ENCODE results near the gene PREP.
A peak's percentile ranks its signal among the peaks of the same experiment; 100 is the strongest.

PREP gene

GRCh38 chr6:105275542-105275941 is 127.3 kb downstream of the PREP start:
- TF ChIP-seq, protein P1, sequence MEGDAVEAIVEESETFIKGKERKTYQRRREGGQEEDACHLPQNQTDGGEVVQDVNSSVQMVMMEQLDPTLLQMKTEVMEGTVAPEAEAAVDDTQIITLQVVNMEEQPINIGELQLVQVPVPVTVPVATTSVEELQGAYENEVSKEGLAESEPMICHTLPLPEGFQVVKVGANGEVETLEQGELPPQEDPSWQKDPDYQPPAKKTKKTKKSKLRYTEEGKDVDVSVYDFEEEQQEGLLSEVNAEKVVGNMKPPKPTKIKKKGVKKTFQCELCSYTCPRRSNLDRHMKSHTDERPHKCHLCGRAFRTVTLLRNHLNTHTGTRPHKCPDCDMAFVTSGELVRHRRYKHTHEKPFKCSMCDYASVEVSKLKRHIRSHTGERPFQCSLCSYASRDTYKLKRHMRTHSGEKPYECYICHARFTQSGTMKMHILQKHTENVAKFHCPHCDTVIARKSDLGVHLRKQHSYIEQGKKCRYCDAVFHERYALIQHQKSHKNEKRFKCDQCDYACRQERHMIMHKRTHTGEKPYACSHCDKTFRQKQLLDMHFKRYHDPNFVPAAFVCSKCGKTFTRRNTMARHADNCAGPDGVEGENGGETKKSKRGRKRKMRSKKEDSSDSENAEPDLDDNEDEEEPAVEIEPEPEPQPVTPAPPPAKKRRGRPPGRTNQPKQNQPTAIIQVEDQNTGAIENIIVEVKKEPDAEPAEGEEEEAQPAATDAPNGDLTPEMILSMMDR (IDR thresholded peaks at IDR 0.05; ENCODE audit: control insufficient read depth, insufficient read depth, low read depth, low read length, missing control alignments) = no peak
- no peak for DNase-seq (ENCODE audit: low read depth)

GRCh38 chr6:105274678-105275077 is 128.2 kb downstream of the PREP start:
- TF ChIP-seq, protein P1 (IDR thresholded peaks at IDR 0.05; ENCODE audit: control insufficient read depth, insufficient read depth, low read depth, low read length, missing control alignments) = no peak
- no peak overlapping the region for H3K4me3 ChIP-seq (ENCODE audit: control insufficient read depth, low read depth, low read length)

More at GRCh38 chr6:105275542-105275941, 127.3 kb downstream of the PREP start:
- no peak overlapping the region for H3K4me3 ChIP-seq (ENCODE audit: control insufficient read depth, low read depth, low read length)

DNA sequence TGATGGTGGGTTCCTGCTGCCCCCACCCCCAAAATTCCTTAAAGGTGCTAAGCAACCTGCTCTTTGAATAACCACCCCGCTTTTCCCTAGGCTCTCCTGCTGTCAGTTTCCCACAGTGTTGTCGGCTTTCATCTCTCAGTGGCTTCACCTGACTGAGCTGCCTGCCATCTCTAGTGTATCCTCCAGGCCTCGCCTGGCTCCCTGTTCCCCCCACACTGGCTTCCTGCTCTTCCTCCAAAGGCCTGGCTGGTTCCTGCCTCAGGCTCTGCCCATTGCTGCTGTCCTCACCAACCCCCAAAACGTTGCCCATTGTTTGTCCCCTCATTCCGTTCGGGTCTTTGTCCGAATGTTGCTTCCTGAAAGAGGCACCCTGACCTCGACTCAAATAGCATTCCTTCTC is 129.3 kb downstream of the PREP start:
- TF ChIP-seq, protein P1 (IDR thresholded peaks at IDR 0.05; ENCODE audit: control insufficient read depth, insufficient read depth, low read depth, low read length, missing control alignments) = no peak
- no peak for DNase-seq (ENCODE audit: low read depth)

More at GRCh38 chr6:105274678-105275077, 128.2 kb downstream of the PREP start:
- DNase-seq (ENCODE audit: low read depth) = no peak

GRCh38 chr6:105272786-105273185 is 130.1 kb downstream of the PREP start:
- no peak overlapping the region for H3K4me3 ChIP-seq (ENCODE audit: control insufficient read depth, low read depth, low read length)
- TF ChIP-seq, protein P1 (IDR thresholded peaks at IDR 0.05; ENCODE audit: control insufficient read depth, insufficient read depth, low read depth, low read length, missing control alignments) = no peak
- DNase-seq (ENCODE audit: low read depth) = no peak

More for the DNA sequence above, 129.3 kb downstream of the PREP start:
- H3K4me3 ChIP-seq (ENCODE audit: control insufficient read depth, low read depth, low read length) = no peak overlapping the region

GRCh38 chr6:105270511-105270910 is 132.4 kb downstream of the PREP start:
- H3K4me3 ChIP-seq (ENCODE audit: control insufficient read depth, low read depth, low read length) = no peak overlapping the region
- DNase-seq (ENCODE audit: low read depth) = peak; percentile 76
- TF ChIP-seq, protein P1 (IDR thresholded peaks at IDR 0.05; ENCODE audit: control insufficient read depth, insufficient read depth, low read depth, low read length, missing control alignments) = no peak

DNA sequence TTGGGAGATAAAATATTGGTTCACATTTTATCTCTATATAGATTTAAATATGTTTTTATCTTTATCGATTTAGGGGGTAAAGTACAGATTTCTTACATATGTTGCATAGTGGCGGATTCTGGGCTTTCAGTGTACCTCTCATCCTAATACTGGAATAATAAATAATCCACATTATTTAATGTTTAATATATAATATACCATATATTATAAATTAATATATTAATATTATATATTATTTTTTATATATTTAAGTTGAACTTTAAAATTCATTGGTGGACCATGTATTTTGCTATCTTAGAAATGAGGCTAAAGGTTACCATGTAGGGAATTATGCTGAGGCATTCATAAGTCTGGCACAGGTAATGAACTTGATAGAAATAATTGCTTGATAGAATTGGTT is 133.5 kb downstream of the PREP start:
- TF ChIP-seq, protein P1 (IDR thresholded peaks at IDR 0.05; ENCODE audit: control insufficient read depth, insufficient read depth, low read depth, low read length, missing control alignments) = no peak
- H3K4me3 ChIP-seq (ENCODE audit: control insufficient read depth, low read depth, low read length) = no peak overlapping the region
- no peak for DNase-seq (ENCODE audit: low read depth)
